Psoas muscle (tissue), 8 donors: Measurements from ENCODE around the gene MICALL2. TPM values are rescaled to one million over a fixed set of nuclear protein-coding genes. Genes with fewer than 3 reads are reported as not detected.

ENCODE experiments used
- ATAC-seq, 4 donors: fragments of 200-7000 bp; cut with Tn5 transposase; one replicate each; pipeline ENCODE4 v1.9.1; 2020; ENCODE audit warnings: moderate library complexity in 3 of 4, mild to moderate bottlenecking in 2 of 4
- DNase-seq, 2 donors: peaks; one replicate each; pipeline ENCODE4 v3.0.0-alpha.2; 2020
- H3K27ac ChIP-seq: fragments of 200-600 bp; one replicate; pipeline ENCODE4 v1.8.0; 2022
- H3K27me3 ChIP-seq, 3 donors: fragments of 200-600 bp in 1 of 3; one replicate each; pipeline versions ENCODE4 v1.6.1 to v1.8.0; 2013 to 2022; ENCODE audit warnings: low read length in 2 of 3, mild to moderate bottlenecking in 2 of 3, moderate library complexity in 1 of 3; ENCODE audit not compliant: insufficient read depth in 3 of 3
- H3K36me3 ChIP-seq, 2 donors: fragments of 200-600 bp in 1 of 2; one replicate each; pipeline versions ENCODE4 v1.6.1 to v1.8.0; 2013 to 2022; ENCODE audit warnings: low read depth in 1 of 2, mild to moderate bottlenecking in 1 of 2, moderate library complexity in 1 of 2; ENCODE audit not compliant: insufficient read depth in 1 of 2
- H3K4me1 ChIP-seq: fragments of 200-600 bp; one replicate; pipeline ENCODE4 v1.8.0; 2022
- H3K4me3 ChIP-seq: fragments of 200-600 bp; one replicate; pipeline ENCODE4 v1.8.0; 2022; ENCODE audit warnings: mild to moderate bottlenecking
- H3K9me3 ChIP-seq: fragments of 200-600 bp; one replicate; pipeline ENCODE4 v1.8.0; 2022
- CTCF ChIP-seq: fragments of 200-600 bp; IDR thresholded peaks from one replicate; pipeline ENCODE4 v1.8.0; 2022; ENCODE audit warnings: antibody characterized with exemption
- WGBS, 3 donors: extraction: QIAGEN DNeasy Blood & Tissue Kit; methylation state at CpG; one replicate each; pipeline versions ENCODE4 v1.1.6 to v1.1.7; 2013; 5-methylcytosine and 5-hydroxymethylcytosine counted together
- intact Hi-C, 2 donors: fragments of 100-400 bp; cut with DNase I; formaldehyde crosslinking; loops; one replicate each; pipeline versions ENCODE4 v1.11.0 to v1.14.2; 2022
- polyA plus RNA-seq, 3 donors: library from polyadenylated mRNA; stranded (reverse); fragments of 200-250 nt; gene quantifications; one replicate each; pipeline ENCODE4 v1.2.3, GENCODE V29; 2013
- total RNA-seq, 4 donors: library from RNA; stranded (reverse); fragmentation: NEBNext Ultra II Directional in 2 of 4; extraction: Animal tissue kit (Norgen Biotek cat#: 25700) in 2 of 4; gene quantifications; one replicate each; pipeline versions ENCODE4 v1.2.1 to v1.2.4, GENCODE V29; 2021 to 2023
- donor health status: healthy with polysubstance abuse.
- donor health status: DM: no; HTN: no; CAD: no; lungs with moderate emphysema.
- donor health status: Bipolar disorder and iron deficiency.
- donor health status: healthy.
- donor health status: DM: yes; HTN: yes; CAD: no.
- donor health status: DM: no; HTN: no; CAD: no.
- donor health status: DM: no; HTN: no; CAD: no.
- donor health status: DM: yes; HTN: yes; CAD: no.

Gene MICALL2
- total and polyA plus RNA-seq, 7 donors = 4.6 to 12.0 (median 5.8) TPM

GRCh38 chr7:1395211-1396070 is 63.8 kb downstream of the MICALL2 start:
- 47 to 53% (median 52%) methylated on average over 33 of the region's 33 CpGs for WGBS, 3 donors
- TF ChIP-seq CTCF = no peak
- DNase-seq (no peak), ATAC-seq (no peak)
- intact Hi-C loops = no loop called here
- Histone ChIP-seq H3K4me1 (no peaks in the 10 kb centered on the region), H3K27ac (no peak overlapping the region), H3K4me3 (no peak overlapping the region), H3K27me3 (peaks cover 0 to 65% (median 12%) of the 10 kb centered on the region in 3 donors), H3K9me3 (no peaks in the 10 kb centered on the region), H3K36me3 (no peaks in the 10 kb centered on the region)

GRCh38 chr7:1394371-1394770 is 64.9 kb downstream of the MICALL2 start:
- H3K4me1 ChIP-seq = no peaks in the 10 kb centered on the region
- intact Hi-C loops = no loop called here
- peaks cover 0 to 60% (median 17%) of the 10 kb centered on the region in 3 donors for H3K27me3 ChIP-seq
- H3K4me3 ChIP-seq = no peak overlapping the region
- H3K27ac ChIP-seq = no peak overlapping the region
- H3K9me3 ChIP-seq = no peaks in the 10 kb centered on the region
- 63 to 82% (median 73%) methylated on average over 4 of the region's 4 CpGs for WGBS, 3 donors
- no peak for TF ChIP-seq CTCF
- H3K36me3 ChIP-seq = no peaks in the 10 kb centered on the region
- DNase-seq (no peak), ATAC-seq (no peak)

GRCh38 chr7:1393421-1393820 is 65.8 kb downstream of the MICALL2 start:
- WGBS, 3 donors = 80 to 82% (median 81%) methylated on average over 7 of the region's 7 CpGs
- no peak overlapping the region for H3K4me3 ChIP-seq
- TF ChIP-seq CTCF = no peak
- DNase-seq (no peak), ATAC-seq (no peak)
- H3K9me3 ChIP-seq = no peaks in the 10 kb centered on the region
- H3K4me1 ChIP-seq = no peaks in the 10 kb centered on the region
- H3K27me3 ChIP-seq = peaks cover 0 to 60% (median 22%) of the 10 kb centered on the region in 3 donors
- H3K36me3 ChIP-seq = no peaks in the 10 kb centered on the region
- intact Hi-C loops = no loop called here
- no peak overlapping the region for H3K27ac ChIP-seq

GRCh38 chr7:1392556-1392955 is 66.7 kb downstream of the MICALL2 start:
- Histone ChIP-seq H3K27ac (no peak overlapping the region), H3K36me3 (no peaks in the 10 kb centered on the region), H3K4me1 (no peaks in the 10 kb centered on the region), H3K4me3 (no peak overlapping the region), H3K27me3 (peaks cover 0 to 58% (median 25%) of the 10 kb centered on the region in 3 donors), H3K9me3 (no peaks in the 10 kb centered on the region)
- DNase-seq (no peak), ATAC-seq (no peak)
- TF ChIP-seq CTCF = no peak
- WGBS, 3 donors = 88 to 90% (median 89%) methylated on average over 4 of the region's 4 CpGs
- intact Hi-C loops = no loop called here
